SU-DHL-6 (cell line): Measurements from ENCODE around the gene IQGAP1.

Experiments used
- EZH2phosphoT487 ChIP-seq: fragments of 200-600 bp; sonication (generic), shearing (Covaris generic); conservative IDR thresholded peaks from 2 replicates; pipeline ENCODE4 v1.6.1; 2018; ENCODE audit warnings: mild to moderate bottlenecking, antibody characterized with exemption, low read length, moderate library complexity, mixed read lengths
- TF ChIP-seq, protein P1 (sequence below): fragments of 200-600 bp; sonication (generic); IDR thresholded peaks from one replicate; pipeline ENCODE4 v1.5.1; 2017; ENCODE audit warnings: antibody characterized with exemption, mild to moderate bottlenecking, low read length, moderate library complexity; ENCODE audit not compliant: insufficient read depth, poor library complexity, severe bottlenecking

DNA sequence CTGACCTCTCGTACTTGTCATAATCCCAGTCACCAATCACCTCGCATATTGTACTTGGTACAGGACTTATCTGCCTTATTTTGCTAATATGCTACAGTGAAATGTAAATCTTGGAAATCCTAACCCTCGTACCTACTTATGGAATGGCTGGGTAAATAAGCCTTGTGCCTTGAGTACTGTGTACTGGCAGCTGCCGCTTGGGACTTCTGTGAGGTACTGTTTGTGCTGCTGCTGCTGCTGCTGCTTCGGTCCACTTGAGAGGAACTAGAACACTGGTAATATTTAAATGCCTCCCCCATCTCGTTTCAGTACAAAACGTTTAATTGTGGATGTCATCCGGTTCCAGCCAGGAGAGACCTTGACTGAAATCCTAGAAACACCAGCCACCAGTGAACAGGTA, 99.1 kb downstream of the IQGAP1 start:
- TF ChIP-seq, protein P1, sequence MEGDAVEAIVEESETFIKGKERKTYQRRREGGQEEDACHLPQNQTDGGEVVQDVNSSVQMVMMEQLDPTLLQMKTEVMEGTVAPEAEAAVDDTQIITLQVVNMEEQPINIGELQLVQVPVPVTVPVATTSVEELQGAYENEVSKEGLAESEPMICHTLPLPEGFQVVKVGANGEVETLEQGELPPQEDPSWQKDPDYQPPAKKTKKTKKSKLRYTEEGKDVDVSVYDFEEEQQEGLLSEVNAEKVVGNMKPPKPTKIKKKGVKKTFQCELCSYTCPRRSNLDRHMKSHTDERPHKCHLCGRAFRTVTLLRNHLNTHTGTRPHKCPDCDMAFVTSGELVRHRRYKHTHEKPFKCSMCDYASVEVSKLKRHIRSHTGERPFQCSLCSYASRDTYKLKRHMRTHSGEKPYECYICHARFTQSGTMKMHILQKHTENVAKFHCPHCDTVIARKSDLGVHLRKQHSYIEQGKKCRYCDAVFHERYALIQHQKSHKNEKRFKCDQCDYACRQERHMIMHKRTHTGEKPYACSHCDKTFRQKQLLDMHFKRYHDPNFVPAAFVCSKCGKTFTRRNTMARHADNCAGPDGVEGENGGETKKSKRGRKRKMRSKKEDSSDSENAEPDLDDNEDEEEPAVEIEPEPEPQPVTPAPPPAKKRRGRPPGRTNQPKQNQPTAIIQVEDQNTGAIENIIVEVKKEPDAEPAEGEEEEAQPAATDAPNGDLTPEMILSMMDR, result no peak
- no peak for TF ChIP-seq EZH2phosphoT487
